ENCODE results near the gene ZNF107.

- TF ChIP-seq EZH2 (conservative IDR thresholded peaks at IDR 0.05; ENCODE audit: low read depth, low read length) (no peak), ZNF678 (CRISPR knock-in tag; IDR thresholded peaks at IDR 0.05) (no peak), FOXK2 (IDR thresholded peaks at IDR 0.05) (no peak), CTCF (CRISPR knock-in tag; IDR thresholded peaks at IDR 0.05) (no peak), MAX (IDR thresholded peaks at IDR 0.05) (no peak), ZNF18 (CRISPR knock-in tag; IDR thresholded peaks at IDR 0.05; ENCODE audit: insufficient replicate concordance) (no peak), ZC3H4 (CRISPR knock-in tag; IDR thresholded peaks at IDR 0.05; ENCODE audit: borderline replicate concordance) (no peak)
These were observed 33.9 kb upstream of the ZNF107 start for GRCh38 chr7:64632029-64632428.
